Islet precursor cell (in vitro differentiated cells): ENCODE results near the gene PIK3R5.
A peak's percentile ranks its signal among the peaks of the same experiment; 100 is the strongest.
"Not testable (repeated sequence)": the region's sequence is repeated elsewhere in the genome, so short reads cannot be mapped to it uniquely, and the experiment has no call there.

Source experiments
- DNase-seq: peaks from one replicate; pipeline ENCODE4 v3.0.0-alpha.2; 2018

The PIK3R5 gene

DNA sequence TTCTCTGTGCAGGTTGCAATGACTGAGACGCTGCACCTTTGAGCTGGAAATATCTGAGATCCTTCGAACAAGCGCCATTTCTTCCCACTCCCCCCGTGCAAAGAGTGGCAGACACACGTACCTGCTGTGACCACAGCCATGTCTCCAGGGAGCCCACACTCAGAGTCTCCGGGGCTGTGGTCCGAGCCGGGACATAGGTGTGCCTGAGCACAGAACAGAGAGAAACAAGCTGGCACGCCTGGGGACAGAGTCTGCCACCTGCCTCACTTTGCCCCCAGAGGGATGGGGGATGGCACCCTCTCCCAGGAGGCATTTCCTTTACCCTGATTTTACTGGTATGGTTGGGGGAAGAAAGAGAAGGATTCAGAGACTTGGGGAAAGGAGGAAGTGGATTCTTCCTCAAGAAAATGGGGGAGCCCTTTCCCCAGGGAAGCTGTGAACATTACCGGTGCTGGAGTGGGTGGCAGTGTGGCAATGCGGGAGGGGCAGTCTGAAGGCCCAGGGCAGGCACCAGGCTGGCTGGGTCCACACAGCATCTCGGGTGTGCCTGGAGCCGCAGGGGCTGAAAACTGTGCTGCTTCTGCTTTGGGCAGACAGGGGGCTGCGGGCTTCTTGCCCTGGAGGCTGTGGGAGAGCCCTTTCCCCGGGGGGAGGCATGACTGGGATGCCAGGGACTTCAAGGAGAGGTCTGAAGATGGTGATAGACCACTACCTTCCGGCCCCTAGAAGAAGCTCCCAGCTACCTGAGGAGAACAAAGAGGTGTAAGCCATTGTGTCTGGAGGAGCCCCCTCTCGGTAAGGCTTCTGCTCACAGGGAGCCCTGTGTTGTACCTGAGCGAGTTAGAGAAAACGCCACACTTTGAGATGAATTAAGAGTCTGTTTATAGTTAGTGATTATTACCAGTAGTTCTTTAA is 91.4 kb downstream of the PIK3R5 start:
- DNase-seq: no peak

DNA sequence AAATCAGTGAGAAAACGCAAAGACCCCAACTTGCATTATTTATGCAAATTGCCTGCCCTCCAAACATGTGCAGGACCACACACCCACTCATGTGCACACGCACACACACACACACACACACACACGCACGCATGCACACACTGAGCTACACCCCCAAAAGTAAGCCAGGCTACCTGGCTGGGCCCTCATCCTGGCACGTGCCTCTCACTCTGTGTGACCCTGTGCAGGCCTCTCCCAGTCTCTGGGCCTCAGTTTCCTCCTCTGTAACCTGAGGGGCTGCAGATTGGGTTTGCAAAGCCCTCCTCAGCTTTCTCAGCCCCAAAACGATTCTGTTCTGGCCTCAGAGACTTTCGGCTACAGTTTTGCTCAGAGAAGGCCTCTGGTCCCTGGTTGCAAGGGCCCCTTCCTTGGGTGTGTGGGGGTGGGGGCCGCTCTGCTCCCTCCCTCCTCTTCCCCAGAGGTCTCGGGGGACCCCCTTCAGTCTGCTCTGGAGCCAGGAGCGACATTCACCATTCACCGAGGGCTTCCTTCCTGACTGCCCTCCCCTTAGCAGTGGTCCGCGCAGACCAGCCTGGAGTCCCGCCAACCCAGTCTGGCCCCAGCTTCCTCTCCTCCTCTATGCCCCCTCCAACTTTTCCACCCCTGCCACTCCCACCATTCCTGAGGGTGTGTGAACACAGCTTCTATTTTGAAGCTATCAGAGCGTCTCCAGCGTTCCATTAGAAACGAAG is 92.6 kb downstream of the PIK3R5 start:
- DNase-seq: no peak

DNA sequence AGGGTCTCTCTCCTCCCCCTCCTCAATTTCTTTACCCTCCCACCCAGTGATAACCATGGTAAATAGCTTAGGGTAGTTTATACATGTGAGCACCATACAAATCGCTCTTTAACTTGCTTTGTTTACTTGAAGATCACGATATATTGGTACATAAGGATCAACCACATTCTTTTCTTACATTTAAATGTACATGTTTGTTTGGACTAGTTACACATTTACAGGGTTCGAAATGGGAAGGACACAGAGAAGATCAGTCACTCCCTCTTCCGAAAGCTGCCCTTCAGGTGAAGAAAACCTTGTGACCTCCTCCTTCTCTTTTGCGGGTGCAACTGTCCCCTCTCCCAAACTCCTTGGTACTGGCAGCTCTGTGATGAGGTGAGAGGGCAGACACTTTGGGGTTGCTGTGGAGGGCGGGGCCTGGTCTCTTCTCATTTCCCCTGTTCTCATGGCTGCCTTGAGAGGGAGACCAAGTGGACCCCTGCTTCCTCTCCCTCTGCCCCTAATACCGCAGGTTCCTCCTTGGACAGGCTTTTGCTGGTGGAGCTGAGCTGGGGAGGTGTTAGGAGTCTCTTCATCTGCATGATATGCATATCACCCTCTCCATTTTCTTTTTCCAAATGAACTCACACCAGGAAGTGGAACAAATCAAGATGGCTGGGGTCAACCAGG is 93.3 kb downstream of the PIK3R5 start:
- DNase-seq: no peak

DNA sequence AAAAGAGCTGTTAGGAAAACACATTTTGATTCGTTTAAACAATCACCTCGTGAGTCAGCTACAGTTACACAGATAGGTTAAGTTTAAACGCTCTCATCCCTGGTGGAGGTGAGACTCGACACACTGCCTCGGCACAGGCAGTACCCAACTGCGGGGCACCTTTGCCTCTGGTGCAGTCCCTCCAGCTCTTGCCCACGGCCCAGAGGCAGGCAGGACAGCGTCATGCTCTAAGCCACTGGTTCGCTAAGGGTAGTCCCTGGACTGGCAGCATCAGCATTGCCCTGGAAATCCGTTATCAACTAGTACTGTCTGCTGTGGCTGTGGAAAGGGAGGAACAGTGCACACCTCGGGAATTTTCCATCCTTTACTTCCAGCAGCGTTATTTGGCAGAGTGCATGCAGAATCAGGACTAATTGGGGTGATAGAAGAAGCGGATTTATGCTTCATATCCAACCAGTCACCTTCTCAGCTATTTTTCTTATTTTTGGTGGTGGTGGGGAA is 94.4 kb downstream of the PIK3R5 start:
- no peak for DNase-seq

DNA sequence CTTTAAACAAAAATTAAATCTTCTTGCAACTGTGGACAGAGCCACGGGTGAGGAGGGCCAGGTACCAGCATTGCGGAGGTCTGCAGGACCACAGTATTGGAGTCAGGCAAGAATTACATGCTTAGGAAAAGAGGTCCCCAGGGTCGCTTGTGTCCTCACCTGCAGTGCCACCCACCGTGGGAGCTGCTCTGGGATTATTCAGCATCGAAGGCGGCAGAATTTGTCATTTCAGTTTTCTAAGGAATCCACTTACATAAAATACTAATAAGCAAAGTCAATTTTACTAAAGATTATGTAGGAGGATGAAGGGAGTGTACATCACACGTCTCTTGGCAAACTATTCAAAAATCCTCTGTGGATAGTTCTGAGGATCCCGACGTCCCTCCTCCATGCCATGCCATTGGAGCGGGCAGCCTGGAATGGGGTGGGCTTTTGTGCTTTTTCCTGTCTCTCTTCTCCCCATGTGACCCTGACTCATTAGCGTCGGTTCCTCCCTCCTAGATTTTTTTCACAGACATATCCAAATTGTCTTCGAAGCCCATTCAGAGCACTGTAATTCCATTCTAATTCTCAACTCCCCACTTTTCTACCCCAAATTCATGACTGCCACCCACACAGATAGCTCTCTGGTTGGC is 95.0 kb downstream of the PIK3R5 start:
- DNase-seq: no peak

DNA sequence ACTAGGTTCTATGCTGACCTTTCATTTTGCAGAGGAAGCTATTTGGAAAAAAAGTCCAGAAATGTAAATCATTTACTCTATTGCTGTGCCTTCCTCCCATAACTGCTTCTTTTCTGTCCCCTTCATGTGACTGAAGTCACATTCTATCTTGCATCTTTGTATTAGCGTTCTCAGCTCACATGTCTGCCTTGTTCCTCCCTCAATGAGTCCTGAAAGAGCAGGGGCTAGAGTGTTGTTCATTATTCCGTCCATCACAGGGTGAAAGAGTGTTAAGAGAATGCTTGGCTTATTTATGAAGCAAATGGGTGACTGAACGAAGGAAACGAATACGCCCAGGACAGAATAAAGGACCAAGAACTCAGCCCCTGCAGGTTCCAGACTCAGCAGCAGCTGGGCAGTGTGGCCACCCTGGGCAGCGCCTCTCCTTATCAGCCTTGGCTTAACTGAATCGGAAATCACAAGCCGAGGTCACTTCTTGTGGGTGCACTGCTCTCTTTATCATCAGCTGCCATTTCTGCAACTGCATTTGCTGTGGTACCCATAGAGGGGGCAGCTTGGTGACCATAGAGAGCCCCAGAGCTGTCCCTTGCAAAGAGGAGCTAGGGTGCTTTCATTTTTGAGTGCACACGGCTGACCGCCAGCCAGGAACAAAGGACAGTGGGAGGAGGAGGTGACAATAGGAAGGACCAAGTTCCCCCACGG is 96.2 kb downstream of the PIK3R5 start:
- DNase-seq: peak; percentile 44

DNA sequence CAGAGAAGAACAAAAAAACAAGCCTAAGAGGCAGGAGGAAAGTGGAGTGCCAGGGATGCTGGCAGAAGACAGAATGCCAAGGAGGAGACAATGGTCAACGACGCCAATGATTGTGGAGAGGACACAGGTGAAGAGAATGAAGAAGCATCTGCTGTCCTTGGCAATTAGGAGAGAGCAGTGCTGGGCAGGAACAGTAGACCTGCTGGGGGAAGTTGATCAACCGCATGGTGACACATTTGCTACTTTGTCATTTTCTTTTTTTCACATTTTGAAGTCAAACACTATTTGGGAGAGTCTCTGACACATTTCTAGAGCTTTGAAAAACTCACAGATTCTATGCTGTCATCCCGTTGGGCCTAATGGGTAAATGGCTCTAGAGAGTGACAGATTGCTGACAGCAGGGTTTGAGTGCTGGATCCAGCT is 97.0 kb downstream of the PIK3R5 start:
- DNase-seq: peak; percentile 37

DNA sequence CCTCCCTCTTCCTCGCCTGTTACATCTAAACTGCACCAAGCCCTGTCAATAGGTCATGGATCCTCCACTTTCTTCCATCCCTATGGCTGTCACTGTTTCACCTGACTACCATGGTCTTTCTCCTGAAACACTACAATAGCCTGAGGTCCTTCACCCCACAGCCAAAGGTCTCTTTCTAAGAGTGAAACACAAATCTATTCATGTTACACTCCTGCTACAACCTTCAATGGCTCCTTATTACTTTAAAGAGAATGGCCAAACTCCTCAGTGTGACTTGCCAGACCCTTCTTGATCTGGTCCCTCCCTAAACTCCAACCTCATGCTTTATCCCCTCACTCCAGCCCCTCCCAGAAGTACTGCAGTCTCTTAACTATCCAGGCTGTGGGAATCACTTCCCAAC is 97.4 kb downstream of the PIK3R5 start:
- DNase-seq: peak; percentile 26

DNA sequence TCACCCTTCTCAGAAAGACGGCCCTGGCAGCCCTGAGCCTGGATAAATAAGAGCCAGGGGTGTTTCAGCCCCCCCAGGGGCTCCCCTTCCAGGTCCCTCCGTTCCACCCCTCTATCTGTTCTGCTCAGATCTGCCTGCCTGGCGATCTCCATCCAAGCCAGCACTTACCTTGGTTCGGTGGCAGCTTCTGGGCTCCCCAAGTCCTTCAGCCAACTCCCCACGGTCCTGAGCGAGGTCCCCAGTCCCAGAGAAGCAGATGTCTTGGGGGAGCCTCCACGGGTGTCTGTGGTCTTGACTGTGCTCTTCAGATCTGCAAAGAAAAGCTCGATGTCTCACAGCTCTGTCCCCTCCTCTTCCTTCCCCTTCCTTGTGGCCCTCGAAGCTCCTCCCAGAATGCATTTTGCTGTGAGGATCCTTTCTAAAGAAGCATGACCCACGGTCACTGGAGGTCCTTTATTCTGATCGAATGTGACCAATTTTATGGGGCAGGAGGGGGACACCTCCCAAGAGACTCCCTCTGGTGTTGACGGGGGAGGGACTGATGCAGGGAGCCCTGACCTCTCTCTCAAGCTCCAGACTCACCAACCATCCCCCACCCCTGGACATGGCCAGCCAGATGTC is 98.0 kb downstream of the PIK3R5 start, which contains the start of gene PIK3R6:
Gene PIK3R6, minus strand, starts transcription at position 314 of the 621 bp plus-strand sequence. CDS start 17,880 bp downstream, outside the sequence.
- DNase-seq: peak; percentile 41

DNA sequence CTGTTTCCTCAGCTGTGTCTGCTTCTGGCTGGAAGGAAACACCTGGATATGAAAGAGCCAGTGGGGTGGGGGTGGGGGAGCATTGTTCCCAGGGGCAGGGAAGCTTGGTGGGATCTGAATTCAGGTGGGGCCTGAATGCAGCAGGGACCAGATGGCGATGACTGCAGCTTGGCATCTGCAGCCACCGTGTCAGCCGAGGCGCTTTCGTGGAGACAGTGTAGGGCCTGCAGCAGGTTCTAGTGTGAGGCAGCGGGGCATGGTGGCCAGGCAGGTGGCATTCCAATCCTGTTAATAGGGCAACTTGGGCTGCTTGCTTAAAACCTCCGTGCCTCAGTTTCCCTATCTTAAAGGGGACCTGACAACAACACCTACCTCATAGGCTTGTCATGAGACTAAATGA is 99.7 kb downstream of the PIK3R5 start:
- peak; percentile 32 for DNase-seq

DNA sequence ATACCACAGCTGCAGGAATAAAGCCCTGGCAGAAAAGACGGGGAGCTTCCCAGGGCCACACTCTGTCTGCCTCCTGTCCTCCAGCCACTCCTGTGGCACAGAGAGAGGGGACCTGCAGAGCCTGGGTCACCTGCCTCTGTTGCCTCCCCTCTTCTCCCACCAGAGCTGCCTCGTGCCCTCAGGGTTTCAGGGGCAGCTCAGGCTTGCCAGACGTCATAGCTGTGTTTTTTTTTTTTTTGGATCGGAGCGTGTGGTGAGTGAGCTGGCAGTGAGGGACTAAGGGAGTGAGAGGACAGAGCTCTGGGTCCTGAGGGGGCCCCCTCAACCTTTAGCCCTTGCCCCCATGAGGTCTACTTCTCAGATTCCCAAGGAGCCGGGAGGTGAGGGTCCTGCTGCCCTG is 100.1 kb downstream of the PIK3R5 start:
- DNase-seq: peak; percentile 61

DNA sequence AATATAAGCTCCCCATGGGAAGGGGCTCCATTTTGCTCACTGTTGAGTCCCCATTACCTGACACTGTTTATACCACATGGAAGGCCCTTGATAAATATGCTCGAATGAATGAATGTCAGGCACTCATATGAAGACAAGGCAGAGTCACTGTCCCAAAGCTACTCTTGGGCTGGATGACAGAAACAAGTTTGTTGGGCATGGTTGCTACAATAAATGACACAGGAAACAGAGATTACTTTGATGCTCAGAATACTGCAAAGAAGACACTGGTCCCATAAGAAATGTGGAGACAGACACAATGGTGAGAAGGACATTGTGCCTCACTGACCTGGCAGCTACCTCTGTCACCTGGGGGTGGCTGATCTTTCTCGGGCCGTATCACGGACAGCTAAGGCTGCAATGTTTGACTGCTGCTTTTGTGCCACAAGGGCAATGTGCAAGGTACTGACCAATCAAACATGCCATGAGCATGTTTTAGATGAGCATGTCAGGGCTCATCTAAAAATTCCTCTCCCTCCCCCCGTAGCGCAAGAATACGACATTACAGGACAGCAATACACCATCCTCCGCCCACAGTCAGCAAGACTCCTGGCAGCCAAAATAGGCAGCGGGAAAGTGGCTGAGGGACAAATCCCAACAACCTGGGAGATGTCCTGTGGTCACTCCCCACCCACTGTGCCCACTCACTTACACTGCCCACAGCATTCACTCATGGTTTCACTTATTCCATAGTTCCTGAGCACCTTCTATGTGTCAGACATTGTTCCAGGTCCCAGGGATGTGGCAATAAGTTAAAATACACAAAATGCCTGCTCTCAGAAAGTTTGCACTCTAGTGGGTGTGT is 103.1 kb downstream of the PIK3R5 start:
- peak; percentile 46 for DNase-seq

DNA sequence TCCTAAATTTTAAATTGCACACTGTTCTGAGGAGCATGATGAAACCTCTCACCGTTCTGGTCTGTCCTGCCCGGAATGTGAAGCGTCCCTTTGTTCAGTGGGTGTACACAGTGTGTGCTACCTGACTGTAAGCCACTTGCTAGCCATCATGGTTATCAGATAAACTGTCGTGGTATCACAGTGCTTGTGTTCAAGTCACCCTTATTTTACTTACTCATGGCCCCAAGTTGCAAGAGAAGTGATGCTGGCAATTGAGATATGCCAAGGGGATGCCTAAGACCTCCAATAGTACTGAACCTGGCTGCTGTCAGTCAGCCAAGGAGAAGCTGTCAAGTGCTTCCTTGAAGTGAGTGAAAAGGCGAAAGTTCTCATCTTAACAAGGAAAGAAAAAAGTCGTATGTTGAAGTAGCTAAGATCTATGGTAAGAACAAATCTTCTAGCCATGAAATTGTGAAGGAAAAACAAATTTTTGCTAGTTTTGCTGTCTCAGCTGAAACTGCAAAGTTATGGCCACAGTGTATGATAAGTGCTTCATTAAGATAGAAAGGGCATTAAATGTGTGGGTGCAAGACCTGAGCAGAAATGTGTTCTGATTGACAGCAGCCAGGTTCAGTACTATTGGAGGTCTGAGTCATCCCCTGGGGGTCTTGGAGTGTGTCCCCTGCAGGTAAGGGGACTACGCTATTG is 103.9 kb downstream of the PIK3R5 start:
- DNase-seq: peak; percentile 50

DNA sequence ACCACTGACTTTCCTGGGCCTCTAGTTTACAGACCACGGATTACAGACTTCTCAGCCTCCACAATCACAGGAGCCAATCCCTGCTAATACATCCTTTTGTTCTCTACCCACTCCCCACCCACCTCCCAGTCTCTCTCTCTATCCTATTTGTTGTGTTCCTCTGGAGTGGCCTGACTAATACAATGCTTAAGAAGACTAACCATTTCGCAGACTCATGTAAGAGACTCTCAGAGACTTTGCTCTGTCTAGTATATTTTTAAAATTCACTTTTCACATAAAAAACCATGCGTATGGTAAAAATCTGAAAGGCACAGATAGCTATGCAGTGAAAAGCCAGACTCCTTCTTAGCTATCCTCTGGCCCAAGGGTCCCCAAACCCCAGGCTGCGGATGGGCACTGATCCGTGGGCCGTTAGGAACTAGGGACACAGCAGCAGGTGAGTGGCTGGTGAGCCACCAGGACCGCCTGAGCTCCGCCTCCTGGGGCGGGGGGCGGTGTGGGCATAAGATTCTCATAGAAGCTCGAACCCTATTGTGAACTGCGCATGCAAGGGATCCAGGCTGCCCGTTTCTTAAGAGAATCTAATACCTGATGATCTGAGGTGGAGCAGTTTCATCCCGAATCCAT is 105.6 kb downstream of the PIK3R5 start:
- peak; percentile 50 for DNase-seq

DNA sequence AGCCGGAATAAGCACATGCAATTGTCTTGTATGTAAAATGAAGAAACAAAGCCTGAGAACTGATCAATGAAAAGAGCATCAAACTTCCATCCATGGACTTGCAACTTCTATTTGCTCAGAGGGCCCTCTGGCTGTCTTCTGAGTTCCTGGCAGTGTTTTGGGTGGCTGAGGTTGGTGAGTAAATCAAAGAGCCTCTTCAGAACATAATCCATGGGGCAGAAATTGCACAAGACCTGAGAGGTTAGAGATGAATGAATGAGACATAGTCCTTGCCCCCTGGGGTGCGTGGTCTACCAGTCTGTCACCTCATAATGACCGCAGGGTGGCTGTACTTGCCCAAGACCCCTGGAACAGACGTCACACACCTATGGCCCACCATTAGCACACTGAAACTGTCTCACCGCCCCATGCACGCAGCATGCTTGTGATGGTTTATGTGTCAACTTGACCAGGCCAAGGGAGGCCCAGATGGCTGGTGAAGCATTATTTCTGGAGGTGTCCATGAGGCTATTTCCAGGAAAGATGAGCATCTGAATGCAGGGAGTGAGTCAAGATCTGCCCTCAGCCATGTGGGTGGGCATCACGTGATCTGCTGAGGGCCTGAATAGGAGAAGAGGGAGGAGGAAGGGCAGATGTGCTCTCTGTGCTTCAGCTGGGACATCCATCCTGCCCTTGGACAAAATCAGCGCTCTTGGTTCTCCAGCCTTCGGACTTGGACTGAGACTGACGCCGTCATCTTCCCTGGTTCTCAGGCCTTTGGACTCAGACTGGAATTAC is 106.3 kb downstream of the PIK3R5 start:
- DNase-seq: peak; percentile 52

DNA sequence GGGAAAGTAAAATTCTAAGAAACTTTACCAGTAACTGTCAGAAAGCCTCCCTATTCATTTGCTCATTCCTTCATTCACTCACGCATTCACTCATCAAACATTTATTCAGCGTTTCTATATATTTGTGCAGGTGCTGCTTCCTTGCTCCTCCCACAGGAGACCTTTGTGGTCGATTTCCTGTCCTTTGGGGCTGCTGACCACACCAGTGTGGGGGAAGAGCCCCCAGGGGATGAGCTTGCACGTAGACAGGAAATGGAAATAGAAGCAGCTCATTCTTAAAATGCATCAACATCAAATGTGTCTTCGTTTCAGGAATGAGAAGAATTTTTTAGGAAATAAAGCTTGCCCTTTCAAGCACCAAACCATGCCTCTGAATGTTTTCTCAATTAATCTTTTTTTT is 107.6 kb downstream of the PIK3R5 start:
- peak; percentile 68 for DNase-seq

DNA sequence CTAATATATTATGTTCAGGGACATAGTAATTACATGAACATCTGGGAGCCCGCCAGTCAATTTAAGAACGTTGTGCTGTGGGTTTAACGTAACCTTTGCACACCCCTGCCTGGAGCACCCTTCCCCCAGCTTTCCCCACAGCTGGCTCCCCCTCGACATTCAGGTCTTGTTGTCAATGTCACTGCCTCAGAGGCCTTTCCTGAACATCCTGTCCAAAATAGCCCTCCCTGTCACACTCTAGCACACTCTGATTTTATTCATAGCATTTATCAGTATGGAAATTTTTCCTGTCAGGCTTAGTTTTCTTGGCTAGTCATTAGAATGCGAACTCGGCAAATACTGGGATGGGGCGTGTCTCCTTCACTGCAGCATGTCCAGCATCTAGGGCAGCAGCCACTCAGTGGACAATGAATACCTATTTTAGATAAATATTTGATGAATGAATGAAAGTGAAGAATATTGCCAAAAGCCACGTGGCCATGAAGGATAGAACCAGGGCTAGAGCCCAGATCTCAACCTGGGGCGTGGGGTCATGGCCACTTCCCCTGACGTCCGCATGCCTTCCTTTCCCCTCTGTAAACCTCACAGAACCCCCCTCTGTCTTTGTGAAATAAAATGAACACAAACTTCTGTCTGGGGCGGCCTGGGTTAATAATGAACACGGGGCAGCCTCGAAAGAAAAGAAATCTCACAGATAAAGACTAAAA is 108.5 kb downstream of the PIK3R5 start:
- peak; percentile 45 for DNase-seq

DNA sequence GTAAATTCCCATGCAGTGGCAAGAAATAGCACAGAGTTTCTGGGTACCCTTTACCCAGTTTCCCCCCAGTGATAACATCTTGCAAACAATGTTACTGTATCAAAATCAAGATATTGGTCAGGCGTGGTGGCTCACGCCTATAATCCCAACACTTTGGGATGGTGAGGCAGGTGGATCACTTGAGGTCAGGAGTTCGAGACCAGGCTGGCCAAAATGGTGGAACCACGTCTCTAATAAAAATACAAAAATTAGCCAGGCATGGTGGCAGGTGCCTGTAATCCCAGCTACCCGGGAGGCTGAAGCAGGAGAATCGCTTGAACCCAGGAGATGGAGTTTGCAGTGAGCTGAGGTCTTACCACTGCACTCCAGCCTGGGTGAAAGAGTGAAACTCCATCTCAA is 109.3 kb downstream of the PIK3R5 start:
- not testable (repeated sequence) for DNase-seq
